ENCODE data around the gene FBXL22.
"Not testable (repeated sequence)": the region's sequence is repeated elsewhere in the genome, so short reads cannot be mapped to it uniquely, and the experiment has no call there.

FBXL22 gene

GRCh38 chr15:63595065-63595464 is 2.1 kb upstream of the FBXL22 start:
- no peak for DNase-seq

GRCh38 chr15:63595688-63596087 is 1.5 kb upstream of the FBXL22 start:
- DNase-seq, result no peak

GRCh38 chr15:63596676-63597037 is 530 bp upstream of the FBXL22 start:
- DNase-seq, result no peak

- no peak for DNase-seq
Observed at GRCh38 chr15:63597821-63598220, 634 bp downstream of the FBXL22 start.

GRCh38 chr15:63598473-63599400 is 1.6 kb downstream of the FBXL22 start:
- no peak for DNase-seq

- no peak for DNase-seq
Observed at GRCh38 chr15:63599401-63600000, 2.3 kb downstream of the FBXL22 start.

GRCh38 chr15:63600001-63600615 is 2.9 kb downstream of the FBXL22 start:
- no peak for DNase-seq

- peak; percentile 85 for DNase-seq
Observed at GRCh38 chr15:63600616-63601025, 3.4 kb downstream of the FBXL22 start.

GRCh38 chr15:63601026-63601703 is 4.0 kb downstream of the FBXL22 start:
- peak; percentile 42 for DNase-seq

- DNase-seq, result no peak
Observed at GRCh38 chr15:63601704-63602185, 4.6 kb downstream of the FBXL22 start.

- no peak for DNase-seq
Observed at GRCh38 chr15:63602595-63602994, 5.4 kb downstream of the FBXL22 start.

GRCh38 chr15:63603516-63603915 is 6.3 kb downstream of the FBXL22 start:
- no peak for DNase-seq

- DNase-seq, result no peak
Observed at GRCh38 chr15:63604281-63604680, 7.1 kb downstream of the FBXL22 start.

GRCh38 chr15:63605036-63605435 is 7.8 kb downstream of the FBXL22 start:
- DNase-seq, result no peak

- peak; percentile 54 for DNase-seq
Observed at GRCh38 chr15:63605816-63606215, 8.6 kb downstream of the FBXL22 start.

- no peak for DNase-seq
Observed at GRCh38 chr15:63606308-63606707, 9.1 kb downstream of the FBXL22 start.

GRCh38 chr15:63608989-63609388 is 11.8 kb downstream of the FBXL22 start:
- no peak for DNase-seq

GRCh38 chr15:63609448-63609847 is 12.3 kb downstream of the FBXL22 start:
- DNase-seq, result no peak

GRCh38 chr15:63610209-63610841 is 13.1 kb downstream of the FBXL22 start:
- peak; percentile 73 for DNase-seq

- DNase-seq, result no peak
Observed at GRCh38 chr15:63611177-63611576, 14.0 kb downstream of the FBXL22 start.

GRCh38 chr15:63612300-63612699 is 15.1 kb downstream of the FBXL22 start:
- DNase-seq, result no peak

GRCh38 chr15:63615935-63616334 is 18.7 kb downstream of the FBXL22 start:
- DNase-seq, result no peak

- not testable (repeated sequence) for DNase-seq
Observed at GRCh38 chr15:63617147-63617546, 20.0 kb downstream of the FBXL22 start.

Measured in activated gamma-delta T cell treated with Interleukin-2 at 50 U/mL for 16 hours (primary cell).